PC-9 (cell line): Measurements from ENCODE around the gene INKA2. TPM values are rescaled to one million over a fixed set of nuclear protein-coding genes. Genes with fewer than 3 reads are reported as not detected.

Experiments used
- BruUV-seq: library from RNA; stranded (reverse); fragments of 400-500 nt; replicated peaks from 2 replicates; lab custom pipeline; 2021; lab: Mats Ljungman, UMichigan
- CTCF ChIA-PET: fragments of 300-600 bp; sonication (Branson Sonifier 250); formaldehyde crosslinking; loops from one replicate; lab custom pipeline; 2022; ENCODE audit warnings: antibody characterized with exemption; lab: Charles Lee
- POLR2A ChIA-PET: fragments of 300-600 bp; sonication (Branson Sonifier 250); formaldehyde crosslinking; loops from one replicate; lab custom pipeline; 2022; ENCODE audit warnings: antibody characterized with exemption; ENCODE audit not compliant: unreplicated experiment; lab: Charles Lee
- DNase-seq, 2 experiments: peaks; one replicate each; pipeline versions ENCODE4 v3.0.0 to v3.0.0-alpha.2; 2015 to 2022; ENCODE audit warnings: mixed read lengths in 1 of 2
- H2AFZ ChIP-seq: fragments of 200-600 bp; sonication (generic); 2 replicates; pipeline ENCODE4 v1.8.1; 2017; ENCODE audit warnings: antibody characterized with exemption
- H3F3A ChIP-seq: fragments of 200-600 bp; sonication (generic); 2 replicates; pipeline ENCODE4 v1.8.1; 2017; ENCODE audit warnings: antibody characterized with exemption, mild to moderate bottlenecking, low read depth; ENCODE audit not compliant: insufficient read depth
- H3K27ac ChIP-seq: fragments of 200-600 bp; sonication (generic); 2 replicates; pipeline ENCODE4 v1.6.1; 2016; ENCODE audit warnings: mixed run types
- H3K27me3 ChIP-seq: fragments of 200-600 bp; sonication (generic); 2 replicates; pipeline ENCODE4 v1.6.1; 2016; ENCODE audit warnings: low read depth, mixed run types; ENCODE audit not compliant: insufficient read depth
- H3K36me3 ChIP-seq: fragments of 200-600 bp; sonication (generic); 2 replicates; pipeline ENCODE4 v1.6.1; 2016; ENCODE audit warnings: low read depth, mixed run types
- H3K4me1 ChIP-seq: fragments of 200-600 bp; sonication (generic); replicated peaks from 2 replicates; pipeline ENCODE4 v1.6.1; 2016; ENCODE audit warnings: mixed run types; ENCODE audit not compliant: insufficient read depth
- H3K4me2 ChIP-seq: fragments of 200-600 bp; sonication (generic); 2 replicates; pipeline ENCODE4 v1.6.1; 2017; ENCODE audit warnings: mixed run types
- H3K4me3 ChIP-seq: fragments of 200-600 bp; sonication (generic); 2 replicates; pipeline ENCODE4 v1.6.1; 2016; ENCODE audit warnings: mixed run types
- H3K79me2 ChIP-seq: fragments of 200-600 bp; sonication (generic); 2 replicates; pipeline ENCODE4 v1.6.1; 2017; ENCODE audit warnings: low read depth, mixed run types
- H3K9me2 ChIP-seq: fragments of 200-600 bp; sonication (generic); 2 replicates; pipeline ENCODE4 v1.8.1; 2017; ENCODE audit warnings: mild to moderate bottlenecking; ENCODE audit not compliant: insufficient read depth
- H3K9me3 ChIP-seq: fragments of 200-600 bp; sonication (generic); 2 replicates; pipeline ENCODE4 v1.8.1; 2016; ENCODE audit warnings: low read depth; ENCODE audit not compliant: insufficient read depth
- H4K20me1 ChIP-seq: fragments of 200-600 bp; sonication (generic); 2 replicates; pipeline ENCODE4 v1.8.1; 2017; ENCODE audit not compliant: insufficient read depth
- CTCF ChIP-seq: fragments of 200-600 bp; sonication (generic); conservative IDR thresholded peaks from 2 replicates; pipeline ENCODE4 v1.6.1; 2017; ENCODE audit warnings: mixed run types, antibody characterized with exemption, mild to moderate bottlenecking, moderate library complexity
- EZH2 ChIP-seq: fragments of 200-600 bp; sonication (generic); IDR thresholded peaks from 2 replicates; pipeline ENCODE4 v1.8.0; 2017; ENCODE audit warnings: antibody characterized with exemption, low read depth
- intact Hi-C: fragments of 100-400 bp; cut with micrococcal nuclease; formaldehyde crosslinking; loops from one replicate; pipeline ENCODE4 v1.10.0; 2022; ENCODE audit not compliant: unreplicated experiment
- total RNA-seq: library from RNA; stranded (reverse); gene quantifications from 2 replicates; pipeline ENCODE4 v1.2.3, GENCODE V29; 2021

INKA2 gene
- total RNA-seq, 1 experiment from 2014 or later: 1.4 TPM

GRCh38 chr1:111755331-111756123 lies 16.3 kb upstream of the INKA2 start, which contains the start of gene DDX20:
TSS of gene DDX20 (plus strand) at chr1:111755901. CDS start at chr1:111755925, 24 bp downstream.
- TF ChIP-seq EZH2: no peak
- peak; percentile 90 for TF ChIP-seq CTCF
- Histone ChIP-seq H4K20me1 (peaks cover 14% of the 10 kb centered on the region), H3K79me2 (peaks cover 40% of the 10 kb centered on the region), H3K27me3 (no peaks in the 10 kb centered on the region), H3K4me1 (peaks cover 20% of the 10 kb centered on the region), H3K4me2 (peak within 1 kb of the TSS; percentile 89), H3K4me3 (peak within 1 kb of the TSS; percentile 92), H3F3A (peaks cover 16% of the 10 kb centered on the region; the same call in 1 of the 2 replicates), H3K9me2 (no peaks in the 10 kb centered on the region), H3K27ac (peak within 1 kb of the TSS; percentile 64), H2AFZ (peak within 1 kb of the TSS; percentile 100), H3K36me3 (peaks cover 23% of the 10 kb centered on the region), H3K9me3 (no peaks in the 10 kb centered on the region)
- intact Hi-C loops: loop anchor here (1.0 to 5.0 kb wide), 6 partner anchors 16 to 306 kb away; partner anchors contain the start of genes ATP5PB, INKA2 and WDR77
- peak; percentile 89 to 96 for DNase-seq
- ChIA-PET CTCF (interaction anchor here (0.5 to 0.9 kb wide), 2 partner anchors 41 to 270 kb away, joined by 3 to 7 read pairs; no protein-coding TSS in a partner anchor), POLR2A (interaction anchor here (0.7 kb wide), 1 partner anchor 389 kb away, joined by 3 read pairs; no protein-coding TSS in a partner anchor)
- no TSS peak for BruUV-seq

- H3K4me2 ChIP-seq: peak overlapping the region; percentile 89
- peak overlapping the region; percentile 64 for H3K27ac ChIP-seq
- H3K79me2 ChIP-seq: peaks cover 40% of the 10 kb centered on the region
- no peaks in the 10 kb centered on the region for H3K9me3 ChIP-seq
- TF ChIP-seq CTCF (no peak), EZH2 (no peak)
- intact Hi-C loops: loop anchor here (1.0 to 5.0 kb wide), 6 partner anchors 16 to 306 kb away; partner anchors contain the start of genes ATP5PB, INKA2 and WDR77
- peak in 1 of 2 experiments; percentile 16 for DNase-seq
- peaks cover 20% of the 10 kb centered on the region for H3K4me1 ChIP-seq
- no peaks in the 10 kb centered on the region for H3K9me2 ChIP-seq
- H2AFZ ChIP-seq: peak overlapping the region; percentile 100
- no peaks in the 10 kb centered on the region for H3K27me3 ChIP-seq
- H3F3A ChIP-seq: peaks cover 16% of the 10 kb centered on the region; the same call in 1 of the 2 replicates
- BruUV-seq: TSS peak; percentile 75
- peaks cover 10% of the 10 kb centered on the region for H4K20me1 ChIP-seq
- H3K36me3 ChIP-seq: peaks cover 17% of the 10 kb centered on the region
- ChIA-PET CTCF (no interaction called here), POLR2A (interaction anchor here (0.7 kb wide), 2 partner anchors 8 to 389 kb away, joined by 3 to 7 read pairs; no protein-coding TSS in a partner anchor)
- peak overlapping the region; percentile 92 for H3K4me3 ChIP-seq
Measured at GRCh38 chr1:111754984-111755330, 15.8 kb upstream of the INKA2 start.

GRCh38 chr1:111751906-111752575 lies 12.8 kb upstream of the INKA2 start:
- no peak overlapping the region for H3K27ac ChIP-seq
- peaks cover 9% of the 10 kb centered on the region; the same call in 1 of the 2 replicates for H3K27me3 ChIP-seq
- H3K9me2 ChIP-seq: no peaks in the 10 kb centered on the region
- BruUV-seq: no TSS peak
- TF ChIP-seq CTCF (no peak), EZH2 (no peak)
- H3K4me3 ChIP-seq: no peak overlapping the region
- CTCF ChIA-PET: no interaction called here
- no peak overlapping the region for H3K4me2 ChIP-seq
- no peaks in the 10 kb centered on the region for H4K20me1 ChIP-seq
- peaks cover 18% of the 10 kb centered on the region for H3K79me2 ChIP-seq
- H3K36me3 ChIP-seq: no peaks in the 10 kb centered on the region
- DNase-seq: no peak
- intact Hi-C loops: no loop called here
- H3K9me3 ChIP-seq: no peaks in the 10 kb centered on the region
- POLR2A ChIA-PET: no interaction called here
- no peak overlapping the region for H2AFZ ChIP-seq
- H3K4me1 ChIP-seq: peaks cover 14% of the 10 kb centered on the region
- peaks cover 13% of the 10 kb centered on the region; the same call in 1 of the 2 replicates for H3F3A ChIP-seq
